Panc1 (cell line): Measurements from ENCODE around the gene SLIT1. TPM values are rescaled to one million over a fixed set of nuclear protein-coding genes. Genes with fewer than 3 reads are reported as not detected.

ENCODE experiments used
- ATAC-seq: fragments of 200-7000 bp; cut with Tn5 transposase; 2 replicates; pipeline ENCODE4 v1.9.1; 2020; ENCODE audit warnings: mild to moderate bottlenecking, moderate library complexity
- BruUV-seq: library from RNA; stranded (reverse); fragments of 400-500 nt; replicated peaks from 2 replicates; lab custom pipeline; 2021; lab: Mats Ljungman, UMichigan
- CTCF ChIA-PET: fragments of 300-600 bp; sonication (Branson Sonifier 250); formaldehyde crosslinking; loops from one replicate; lab custom pipeline; 2022; ENCODE audit warnings: antibody characterized with exemption; lab: Charles Lee
- POLR2A ChIA-PET: fragments of 300-600 bp; sonication (Branson Sonifier 250); formaldehyde crosslinking; loops from one replicate; lab custom pipeline; 2022; ENCODE audit warnings: antibody characterized with exemption; lab: Charles Lee
- DNase-seq: peaks from one replicate; pipeline ENCODE4 v3.0.0-alpha.2; 2010; ENCODE audit warnings: low read depth, low spot score
- H3K27ac ChIP-seq: 2 replicates; pipeline ENCODE4 v1.5.1; 2011; ENCODE audit warnings: mild to moderate bottlenecking, low read length, inconsistent platforms
- H3K27me3 ChIP-seq: fragments of 200-500 bp; sonication (Bioruptor generic); 2 replicates; pipeline ENCODE4 v1.6.0; 2014; ENCODE audit warnings: low read length, inconsistent platforms; ENCODE audit not compliant: control insufficient read depth, insufficient read depth
- H3K36me3 ChIP-seq: fragments of 200-500 bp; sonication (Bioruptor generic); 2 replicates; pipeline ENCODE4 v1.5.1; 2014; ENCODE audit warnings: inconsistent platforms, mild to moderate bottlenecking, low read length, moderate library complexity; ENCODE audit not compliant: control insufficient read depth, insufficient read depth
- H3K4me1 ChIP-seq: 2 replicates; pipeline ENCODE4 v1.5.1; 2011; ENCODE audit warnings: inconsistent platforms, mild to moderate bottlenecking, low read length, moderate library complexity; ENCODE audit not compliant: control insufficient read depth, insufficient read depth
- H3K4me3 ChIP-seq, 2 experiments: 2 replicates each; pipeline ENCODE4 v1.5.1; 2011 to 2012; ENCODE audit warnings: low read depth in 2 of 2, low read length in 2 of 2, mild to moderate bottlenecking in 2 of 2, inconsistent platforms in 1 of 2, moderate library complexity in 1 of 2
- H3K9me3 ChIP-seq: fragments of 200-500 bp; sonication (Bioruptor generic); 2 replicates; pipeline ENCODE4 v1.5.1; 2014; ENCODE audit warnings: low read depth, mild to moderate bottlenecking, inconsistent platforms, low read length, moderate library complexity; ENCODE audit not compliant: control insufficient read depth, insufficient read depth
- POLR2AphosphoS5 ChIP-seq: IDR thresholded peaks from 2 replicates; pipeline ENCODE4 v1.6.1; 2012; ENCODE audit warnings: mild to moderate bottlenecking, low read depth, low read length, moderate library complexity
- SIN3A ChIP-seq: IDR thresholded peaks from 2 replicates; pipeline ENCODE4 v1.6.1; 2012; ENCODE audit warnings: low read depth, mild to moderate bottlenecking, low read length, moderate library complexity, borderline replicate concordance; ENCODE audit not compliant: insufficient read depth
- TCF7L2 ChIP-seq: IDR thresholded peaks from 2 replicates; pipeline ENCODE4 v1.6.1; 2011; ENCODE audit warnings: mild to moderate bottlenecking, low read depth, low read length, inconsistent platforms
- in situ Hi-C: cut with HindIII; loops from 2 replicates; pipeline ENCODE4 v1.10.0; 2016; ENCODE audit warnings: low sequenced_read_pairs, low pct_unique_long_range_greater_than_20kb
- intact Hi-C: fragments of 100-400 bp; cut with micrococcal nuclease; formaldehyde crosslinking; loops from one replicate; pipeline ENCODE4 v1.10.0; 2022; ENCODE audit not compliant: unreplicated experiment
- total RNA-seq: library from RNA; stranded (reverse); gene quantifications from one replicate; pipeline ENCODE4 v1.2.1, GENCODE V29; 2021; ENCODE audit not compliant: unreplicated experiment
- TF ChIP-seq, protein P1 (sequence below): fragments of 450-650 bp; IDR thresholded peaks from 2 replicates; pipeline ENCODE4 v1.5.1; 2017; ENCODE audit warnings: mild to moderate bottlenecking
- TF ChIP-seq, protein P2 (sequence below), 2 experiments: IDR thresholded peaks; 2 replicates each; pipeline ENCODE4 v1.6.1; 2011 to 2012; ENCODE audit warnings: low read depth in 2 of 2, control low read depth in 1 of 2, low read length in 1 of 2, mild to moderate bottlenecking in 1 of 2, moderate library complexity in 1 of 2; ENCODE audit not compliant: insufficient read depth in 1 of 2

Gene SLIT1
- total RNA-seq, 1 experiment from 2014 or later, result 2.6 TPM

DNA sequence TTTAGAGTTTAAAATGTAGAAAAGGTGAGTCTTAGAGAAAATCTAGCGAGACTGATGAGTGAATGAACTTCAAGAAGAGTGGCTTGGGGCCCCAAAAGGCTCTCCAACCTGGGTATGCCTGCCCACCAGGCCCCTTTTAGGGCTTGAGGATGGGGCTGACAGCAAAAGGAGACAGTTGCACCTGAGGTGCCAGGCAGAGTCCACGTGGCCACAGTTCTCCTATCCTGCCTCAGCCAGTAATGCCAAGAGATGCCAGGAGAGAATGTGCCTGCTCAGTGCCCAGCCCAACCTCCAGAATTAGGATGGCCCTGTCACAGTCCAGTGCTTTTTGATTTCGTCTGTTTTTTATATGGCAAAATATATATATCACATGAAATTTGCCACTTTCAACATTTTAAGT is 156.5 kb downstream of the SLIT1 start:
- Histone ChIP-seq H3K27me3 (no peaks in the 10 kb centered on the region; the same call in 1 of the 2 replicates), H3K9me3 (no peaks in the 10 kb centered on the region), H3K4me1 (peaks cover 12% of the 10 kb centered on the region), H3K27ac (no peak overlapping the region), H3K4me3 (no peak overlapping the region), H3K36me3 (no peaks in the 10 kb centered on the region)
- in situ Hi-C loops (no loop called here), intact Hi-C loops (no loop called here)
- ATAC-seq (no peak), DNase-seq (no peak)
- CTCF ChIA-PET, result no interaction called here
- TF ChIP-seq SIN3A (no peak), TCF7L2 (no peak), POLR2AphosphoS5 (no peak)
- TF ChIP-seq, protein P1, sequence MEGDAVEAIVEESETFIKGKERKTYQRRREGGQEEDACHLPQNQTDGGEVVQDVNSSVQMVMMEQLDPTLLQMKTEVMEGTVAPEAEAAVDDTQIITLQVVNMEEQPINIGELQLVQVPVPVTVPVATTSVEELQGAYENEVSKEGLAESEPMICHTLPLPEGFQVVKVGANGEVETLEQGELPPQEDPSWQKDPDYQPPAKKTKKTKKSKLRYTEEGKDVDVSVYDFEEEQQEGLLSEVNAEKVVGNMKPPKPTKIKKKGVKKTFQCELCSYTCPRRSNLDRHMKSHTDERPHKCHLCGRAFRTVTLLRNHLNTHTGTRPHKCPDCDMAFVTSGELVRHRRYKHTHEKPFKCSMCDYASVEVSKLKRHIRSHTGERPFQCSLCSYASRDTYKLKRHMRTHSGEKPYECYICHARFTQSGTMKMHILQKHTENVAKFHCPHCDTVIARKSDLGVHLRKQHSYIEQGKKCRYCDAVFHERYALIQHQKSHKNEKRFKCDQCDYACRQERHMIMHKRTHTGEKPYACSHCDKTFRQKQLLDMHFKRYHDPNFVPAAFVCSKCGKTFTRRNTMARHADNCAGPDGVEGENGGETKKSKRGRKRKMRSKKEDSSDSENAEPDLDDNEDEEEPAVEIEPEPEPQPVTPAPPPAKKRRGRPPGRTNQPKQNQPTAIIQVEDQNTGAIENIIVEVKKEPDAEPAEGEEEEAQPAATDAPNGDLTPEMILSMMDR, result no peak
- TF ChIP-seq, protein P2, sequence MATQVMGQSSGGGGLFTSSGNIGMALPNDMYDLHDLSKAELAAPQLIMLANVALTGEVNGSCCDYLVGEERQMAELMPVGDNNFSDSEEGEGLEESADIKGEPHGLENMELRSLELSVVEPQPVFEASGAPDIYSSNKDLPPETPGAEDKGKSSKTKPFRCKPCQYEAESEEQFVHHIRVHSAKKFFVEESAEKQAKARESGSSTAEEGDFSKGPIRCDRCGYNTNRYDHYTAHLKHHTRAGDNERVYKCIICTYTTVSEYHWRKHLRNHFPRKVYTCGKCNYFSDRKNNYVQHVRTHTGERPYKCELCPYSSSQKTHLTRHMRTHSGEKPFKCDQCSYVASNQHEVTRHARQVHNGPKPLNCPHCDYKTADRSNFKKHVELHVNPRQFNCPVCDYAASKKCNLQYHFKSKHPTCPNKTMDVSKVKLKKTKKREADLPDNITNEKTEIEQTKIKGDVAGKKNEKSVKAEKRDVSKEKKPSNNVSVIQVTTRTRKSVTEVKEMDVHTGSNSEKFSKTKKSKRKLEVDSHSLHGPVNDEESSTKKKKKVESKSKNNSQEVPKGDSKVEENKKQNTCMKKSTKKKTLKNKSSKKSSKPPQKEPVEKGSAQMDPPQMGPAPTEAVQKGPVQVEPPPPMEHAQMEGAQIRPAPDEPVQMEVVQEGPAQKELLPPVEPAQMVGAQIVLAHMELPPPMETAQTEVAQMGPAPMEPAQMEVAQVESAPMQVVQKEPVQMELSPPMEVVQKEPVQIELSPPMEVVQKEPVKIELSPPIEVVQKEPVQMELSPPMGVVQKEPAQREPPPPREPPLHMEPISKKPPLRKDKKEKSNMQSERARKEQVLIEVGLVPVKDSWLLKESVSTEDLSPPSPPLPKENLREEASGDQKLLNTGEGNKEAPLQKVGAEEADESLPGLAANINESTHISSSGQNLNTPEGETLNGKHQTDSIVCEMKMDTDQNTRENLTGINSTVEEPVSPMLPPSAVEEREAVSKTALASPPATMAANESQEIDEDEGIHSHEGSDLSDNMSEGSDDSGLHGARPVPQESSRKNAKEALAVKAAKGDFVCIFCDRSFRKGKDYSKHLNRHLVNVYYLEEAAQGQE (IDR thresholded peaks at IDR 0.05; ENCODE audit: insufficient read depth in 1 of 2, low read depth in 2 of 2, low read length in 1 of 2), result no peak
- POLR2A ChIA-PET, result no interaction called here
- BruUV-seq, result no TSS peak

DNA sequence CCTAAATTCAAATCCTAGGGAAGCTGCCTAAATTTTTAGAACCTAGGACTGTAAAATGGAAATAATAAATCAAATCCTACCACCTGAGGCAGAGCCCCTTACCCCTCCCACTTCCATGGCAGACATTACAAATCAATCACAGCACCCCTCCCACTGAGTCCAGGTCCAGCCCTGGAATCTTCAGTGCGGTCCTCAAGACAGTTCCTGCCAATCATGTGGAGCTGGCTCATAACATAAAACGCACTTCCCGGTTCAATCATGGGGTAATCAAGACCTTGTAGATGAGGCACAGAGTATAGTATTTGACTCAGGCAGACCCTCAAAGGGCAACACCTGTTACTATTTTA is 157.0 kb downstream of the SLIT1 start:
- no peak for TF ChIP-seq SIN3A
- no peak for TF ChIP-seq POLR2AphosphoS5
- TF ChIP-seq, protein P1, result no peak
- TF ChIP-seq, protein P2 (IDR thresholded peaks at IDR 0.05; ENCODE audit: insufficient read depth in 1 of 2, low read depth in 2 of 2, low read length in 1 of 2), result no peak
- no TSS peak for BruUV-seq
- intact Hi-C loops, result no loop called here
- Histone ChIP-seq H3K4me3 (no peak overlapping the region), H3K27me3 (no peaks in the 10 kb centered on the region; the same call in 1 of the 2 replicates), H3K27ac (no peak overlapping the region), H3K36me3 (no peaks in the 10 kb centered on the region), H3K4me1 (peaks cover 16% of the 10 kb centered on the region), H3K9me3 (no peaks in the 10 kb centered on the region)
- in situ Hi-C loops, result no loop called here
- no peak for ATAC-seq
- ChIA-PET POLR2A (no interaction called here), CTCF (no interaction called here)
- no peak for DNase-seq
